ENCODE data around the gene ERVK3-1.
"Not testable (repeated sequence)": the region's sequence is repeated elsewhere in the genome, so short reads cannot be mapped to it uniquely, and the experiment has no call there.

ERVK3-1 gene

GRCh38 chr19:58305065-58305931 is at the start of gene ERVK3-1:
ERVK3-1 (plus strand) TSS chr19:58305377; CDS start chr19:58312169, 6,792 bp downstream.
- no peaks in the 10 kb centered on the region for H3K27me3 ChIP-seq (ENCODE audit: insufficient read depth, low read depth)
- peak within 1 kb of the TSS; percentile 59 for H2AFZ ChIP-seq (ENCODE audit: low read depth)
- peaks cover 18% of the 10 kb centered on the region; the same call in 1 of the 2 replicates for H3K36me3 ChIP-seq (ENCODE audit: insufficient read depth)
- H3K4me1 ChIP-seq (ENCODE audit: low read depth, poor library complexity, severe bottlenecking) = peaks cover 10% of the 10 kb centered on the region
- H3K4me3 ChIP-seq (IDR thresholded peaks at IDR 0.05; ENCODE audit: insufficient read depth, low read depth, low read length) = no peak within 1 kb of the TSS
- peak within 1 kb of the TSS; percentile 38; the same call in 1 of the 2 replicates for H3K27ac ChIP-seq
- peak within 1 kb of the TSS; percentile 62 for H3K9ac ChIP-seq
- peak within 1 kb of the TSS; percentile 82 for H3K4me2 ChIP-seq
- no peak for TF ChIP-seq CTCF (conservative IDR thresholded peaks at IDR 0.05; ENCODE audit: low read depth, low read length)
- no peaks in the 10 kb centered on the region for H4K20me1 ChIP-seq (ENCODE audit: insufficient read depth)
- H3K79me2 ChIP-seq (ENCODE audit: insufficient read depth, low read depth) = peaks cover 7% of the 10 kb centered on the region; the same call in 1 of the 2 replicates

- H3K9ac ChIP-seq; H3K4me3 ChIP-seq (IDR thresholded peaks at IDR 0.05; ENCODE audit: insufficient read depth, low read depth, low read length); H3K4me2 ChIP-seq; H2AFZ ChIP-seq (ENCODE audit: low read depth); H3K36me3 ChIP-seq (ENCODE audit: insufficient read depth); H3K4me1 ChIP-seq (ENCODE audit: low read depth, poor library complexity, severe bottlenecking); H4K20me1 ChIP-seq (ENCODE audit: insufficient read depth); H3K27ac ChIP-seq; H3K27me3 ChIP-seq (ENCODE audit: insufficient read depth, low read depth); H3K79me2 ChIP-seq (ENCODE audit: insufficient read depth, low read depth): not testable (repeated sequence)
Observed at GRCh38 chr19:58258259-58258658, 46.9 kb upstream of the ERVK3-1 start.

GRCh38 chr19:58261600-58261967 is 43.6 kb upstream of the ERVK3-1 start:
- Histone ChIP-seq H3K4me3 (IDR thresholded peaks at IDR 0.05; ENCODE audit: insufficient read depth, low read depth, low read length) (no peak overlapping the region), H3K4me2 (no peak overlapping the region), H3K4me1 (ENCODE audit: low read depth, poor library complexity, severe bottlenecking) (no peaks in the 10 kb centered on the region), H3K9ac (no peak overlapping the region), H3K27ac (no peak overlapping the region), H3K36me3 (ENCODE audit: insufficient read depth) (no peaks in the 10 kb centered on the region), H3K27me3 (ENCODE audit: insufficient read depth, low read depth) (no peaks in the 10 kb centered on the region), H3K79me2 (ENCODE audit: insufficient read depth, low read depth) (no peaks in the 10 kb centered on the region), H4K20me1 (ENCODE audit: insufficient read depth) (no peaks in the 10 kb centered on the region), H2AFZ (ENCODE audit: low read depth) (no peak overlapping the region)
- TF ChIP-seq CTCF (conservative IDR thresholded peaks at IDR 0.05; ENCODE audit: low read depth, low read length) = no peak

GRCh38 chr19:58261968-58262921 is 42.9 kb upstream of the ERVK3-1 start:
- no peaks in the 10 kb centered on the region for H4K20me1 ChIP-seq (ENCODE audit: insufficient read depth)
- no peak overlapping the region for H2AFZ ChIP-seq (ENCODE audit: low read depth)
- no peak overlapping the region for H3K9ac ChIP-seq
- H3K36me3 ChIP-seq (ENCODE audit: insufficient read depth) = no peaks in the 10 kb centered on the region
- no peaks in the 10 kb centered on the region for H3K27me3 ChIP-seq (ENCODE audit: insufficient read depth, low read depth)
- no peak overlapping the region for H3K27ac ChIP-seq
- H3K79me2 ChIP-seq (ENCODE audit: insufficient read depth, low read depth) = no peaks in the 10 kb centered on the region
- no peak overlapping the region for H3K4me3 ChIP-seq (IDR thresholded peaks at IDR 0.05; ENCODE audit: insufficient read depth, low read depth, low read length)
- TF ChIP-seq CTCF (conservative IDR thresholded peaks at IDR 0.05; ENCODE audit: low read depth, low read length) = no peak
- H3K4me2 ChIP-seq = no peak overlapping the region
- H3K4me1 ChIP-seq (ENCODE audit: low read depth, poor library complexity, severe bottlenecking) = no peaks in the 10 kb centered on the region

Data from KMS-11 (cell line).